T follicular helper cell (primary cell): Measurements from ENCODE around the gene HADH.
"Not testable (repeated sequence)": the region's sequence is repeated elsewhere in the genome, so short reads cannot be mapped to it uniquely, and the experiment has no call there.

ENCODE experiments used
- DNase-seq: peaks from one replicate; pipeline ENCODE4 v3.0.0-alpha.2; 2020; ENCODE audit warnings: low read depth
- total RNA-seq, 2 experiments: gene quantifications; one replicate each; lab custom pipeline; 2026; lab: John Stamatoyannopoulos, UW

HADH gene
- 15.6 to 24.3 reads per million in 2 experiments for total RNA-seq

DNA sequence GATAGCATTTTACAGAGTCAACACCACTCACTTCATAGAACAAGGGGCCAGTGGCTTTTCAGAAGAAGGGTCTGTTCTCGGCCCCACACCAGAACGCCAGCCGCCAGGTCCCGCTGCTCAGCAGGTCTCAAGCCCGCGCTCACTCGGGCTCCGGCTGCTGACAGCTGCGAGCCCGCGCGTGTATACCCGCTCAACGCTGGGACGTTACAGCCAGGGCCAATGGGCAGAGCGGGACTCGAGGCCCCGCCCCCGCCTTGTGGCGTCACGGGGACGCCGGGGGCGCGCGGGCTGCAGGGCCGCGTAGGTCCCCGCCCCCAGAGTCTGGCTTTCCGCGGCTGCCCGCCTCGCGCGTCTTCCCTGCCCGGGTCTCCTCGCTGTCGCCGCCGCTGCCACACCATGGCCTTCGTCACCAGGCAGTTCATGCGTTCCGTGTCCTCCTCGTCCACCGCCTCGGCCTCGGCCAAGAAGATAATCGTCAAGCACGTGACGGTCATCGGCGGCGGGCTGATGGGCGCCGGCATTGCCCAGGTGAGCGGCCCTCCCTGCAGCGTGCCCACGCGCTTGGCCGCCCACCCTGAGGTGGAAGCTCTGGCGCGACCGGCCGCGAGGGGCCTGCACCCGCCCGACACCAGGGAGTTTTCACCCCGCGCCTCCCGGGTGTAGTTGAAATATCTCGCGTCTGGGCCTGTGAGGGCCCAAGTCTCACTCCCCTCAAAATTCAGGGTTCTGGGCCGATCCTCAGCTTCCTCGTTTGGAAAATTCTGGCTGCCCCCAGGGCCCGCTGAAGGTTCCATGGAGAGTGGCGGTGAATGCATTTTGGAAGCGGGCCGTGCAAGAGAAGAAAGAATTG is at the start of gene HADH:
Gene HADH, plus strand, starts transcription at position 353 of the 850 bp plus-strand sequence. Its CDS starts 44 bp downstream, at position 397.
- DNase-seq, result peak; percentile 91

DNA sequence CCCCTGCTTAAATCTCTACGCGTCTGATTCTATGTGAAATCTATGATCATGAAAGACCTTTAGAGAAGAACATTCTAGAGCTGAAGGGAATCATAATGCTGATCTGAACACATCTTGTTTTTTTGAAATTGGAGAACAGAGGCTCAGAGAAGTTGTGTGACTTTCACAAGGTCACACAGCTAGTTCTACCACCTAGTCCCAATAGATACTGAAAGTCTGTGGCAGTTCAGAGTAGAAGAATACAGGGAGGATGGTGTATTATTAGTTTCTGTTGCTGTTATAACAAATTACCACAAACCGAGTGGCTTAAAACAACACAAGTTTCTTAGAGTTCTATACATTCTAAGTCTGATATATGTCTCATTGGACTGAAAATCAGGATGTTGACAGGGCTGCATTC is 43.9 kb upstream of the HADH start:
- no peak for DNase-seq

DNA sequence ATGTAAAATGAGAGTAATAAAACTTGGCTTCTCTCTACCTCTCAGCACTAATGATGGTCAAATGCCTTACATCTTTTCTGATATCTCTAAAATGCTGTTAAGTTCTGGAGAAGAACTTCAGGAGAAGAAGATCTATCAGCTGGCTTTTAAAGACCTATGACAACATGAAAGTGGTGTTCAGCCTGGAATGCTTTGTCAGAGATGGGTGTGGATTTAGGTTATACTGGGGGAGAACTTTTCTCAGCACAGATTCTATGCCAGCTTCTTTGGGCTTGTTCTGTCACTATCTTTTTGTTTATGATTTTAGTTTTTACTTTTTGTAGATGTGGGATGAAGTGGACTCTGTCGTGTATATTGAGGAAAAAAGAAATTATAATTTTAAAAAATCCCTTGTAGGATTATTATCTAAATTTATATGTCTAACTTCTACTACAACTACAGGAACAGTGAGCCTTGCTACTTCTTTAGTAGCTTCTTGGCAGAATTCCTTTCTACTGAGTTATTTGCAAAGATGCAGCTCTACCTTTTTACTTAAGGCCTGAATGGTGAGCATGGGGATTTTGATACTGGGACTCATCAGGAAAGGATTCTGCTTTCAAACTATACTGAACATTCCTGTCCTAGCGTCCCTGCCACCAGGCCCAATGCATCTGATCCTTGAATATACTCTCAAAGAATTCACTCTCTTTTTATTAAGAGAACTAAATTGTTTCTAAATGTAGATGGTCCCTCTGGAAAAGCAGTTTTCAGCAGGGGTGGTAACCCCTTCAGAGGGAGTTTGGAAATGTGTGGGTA is 38.7 kb upstream of the HADH start:
- DNase-seq, result no peak

DNA sequence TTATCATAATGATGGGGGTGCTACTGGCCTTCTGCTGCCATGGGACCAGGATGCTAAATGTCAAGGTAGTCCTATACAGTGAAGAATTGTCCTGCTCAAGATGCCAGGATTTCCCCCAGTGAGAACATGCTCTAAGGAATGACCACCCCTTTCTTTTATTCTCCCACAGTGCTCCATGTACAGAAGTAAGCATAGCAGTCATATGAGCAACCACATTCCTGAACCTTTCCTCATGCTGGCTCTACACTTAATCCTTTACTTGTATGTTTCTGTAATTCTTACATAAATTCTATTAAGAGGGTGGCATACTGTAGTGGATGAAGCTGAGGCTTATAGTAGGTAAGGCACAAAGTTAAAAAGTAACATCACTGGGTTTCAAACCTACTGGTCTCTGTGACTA is 38.1 kb upstream of the HADH start:
- no peak for DNase-seq

DNA sequence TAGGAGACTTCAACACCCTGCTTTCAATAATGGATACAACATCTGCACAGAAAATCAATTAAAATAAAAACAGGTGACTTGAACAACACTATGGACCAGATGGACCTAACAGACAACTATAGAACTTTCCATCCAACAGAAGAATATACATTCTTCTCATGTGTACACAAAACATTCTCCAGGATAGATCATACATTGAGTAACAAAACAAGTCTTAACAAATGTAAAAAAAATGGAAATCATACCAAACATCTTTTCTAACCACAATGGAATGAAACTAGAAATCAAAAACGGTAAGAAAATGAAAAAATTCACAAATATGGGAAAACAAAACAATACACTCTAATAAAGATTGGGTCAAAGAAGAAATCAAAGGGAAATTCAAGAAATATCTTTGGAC is 33.7 kb upstream of the HADH start:
- DNase-seq, result no peak

DNA sequence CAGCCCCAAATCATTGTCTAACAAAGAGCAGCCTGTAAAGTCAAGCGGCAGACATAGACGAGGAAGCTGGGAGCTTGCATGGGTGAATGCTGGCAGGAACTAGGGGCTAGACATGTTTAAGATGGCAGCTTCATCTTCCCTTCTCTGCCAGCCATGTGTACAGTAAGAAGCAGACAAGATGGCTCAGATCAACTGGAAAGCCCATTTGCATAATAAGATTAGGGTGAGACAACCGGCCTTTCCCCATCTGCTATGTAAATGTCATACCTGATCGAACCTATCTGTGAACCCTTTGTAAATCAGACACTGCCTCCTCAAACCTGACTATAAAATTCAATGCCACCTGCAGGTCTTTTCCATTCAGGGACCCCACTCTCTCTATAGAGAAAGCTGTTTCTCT is 22.8 kb upstream of the HADH start:
- no peak for DNase-seq

DNA sequence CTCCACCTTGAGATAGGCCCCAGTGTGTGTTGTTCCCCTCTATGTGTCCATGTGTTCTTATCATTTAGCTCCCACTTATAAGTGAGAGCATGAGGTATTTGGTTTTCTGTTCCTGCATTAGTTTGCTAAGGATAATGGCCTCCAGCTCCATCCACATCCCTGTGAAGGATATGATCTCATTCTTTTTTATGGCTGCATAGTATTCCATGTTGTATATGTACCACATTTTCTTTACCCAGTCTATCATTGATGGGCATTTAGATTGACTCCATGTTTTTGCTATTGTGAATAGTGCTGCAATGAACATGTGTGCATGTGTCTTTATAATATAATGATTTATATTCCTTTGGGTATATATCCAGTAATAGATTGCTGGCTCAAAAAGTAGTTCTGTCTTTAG is 22.2 kb upstream of the HADH start:
- DNase-seq, result not testable (repeated sequence)

DNA sequence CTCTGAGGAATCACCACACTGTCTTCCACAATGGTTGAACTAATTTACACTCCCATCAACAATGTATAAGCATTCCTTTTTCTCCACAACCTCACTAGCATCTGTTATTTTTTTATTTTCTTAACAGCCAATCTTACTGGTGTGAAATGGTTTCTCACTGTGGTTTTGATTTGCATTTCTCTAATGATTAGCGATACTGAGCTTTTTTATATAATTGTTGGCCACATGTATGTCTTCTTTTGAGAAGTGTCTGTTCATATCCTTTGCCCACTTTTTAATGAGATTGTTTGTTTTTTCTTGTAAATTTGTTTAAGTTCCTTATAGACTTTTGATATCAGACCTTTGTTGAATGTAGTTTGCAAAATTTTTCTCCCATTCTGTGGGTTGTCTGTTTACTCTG is 21.8 kb upstream of the HADH start:
- DNase-seq, result not testable (repeated sequence)

DNA sequence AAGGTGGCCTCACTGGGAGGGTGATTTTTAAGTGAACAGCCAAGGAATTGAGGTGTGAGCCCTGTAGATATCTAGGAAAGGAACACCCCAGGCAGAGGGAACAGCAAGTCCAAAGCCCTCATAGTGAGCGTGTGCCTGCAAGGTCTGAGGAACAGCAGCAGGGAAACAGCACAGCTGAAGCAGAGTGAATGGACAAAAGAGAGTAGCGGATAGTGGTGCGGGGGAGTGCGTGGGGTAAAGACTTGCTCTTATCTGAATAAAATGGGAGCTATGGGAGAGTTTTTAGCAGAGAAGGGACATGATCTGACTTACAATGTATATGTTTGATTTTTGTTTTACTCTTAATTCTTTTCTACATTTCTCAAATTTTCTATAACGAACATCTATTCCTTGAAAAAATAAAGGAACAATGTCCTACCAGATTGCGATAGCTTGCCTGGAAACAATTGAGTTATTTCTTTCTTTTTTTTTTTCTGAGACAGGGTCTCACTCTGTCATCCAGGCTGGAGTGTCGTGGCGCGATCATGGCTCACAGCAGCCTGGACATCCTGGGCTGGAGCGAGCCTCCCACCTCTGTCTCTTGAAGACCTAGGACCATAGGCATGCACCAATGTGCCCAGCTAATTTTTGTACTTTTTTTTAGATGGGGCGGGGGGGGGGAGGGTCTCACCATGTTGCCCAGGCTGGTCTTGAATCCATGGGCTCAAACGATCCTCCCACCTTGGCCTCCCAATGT is 19.5 kb upstream of the HADH start:
- no peak for DNase-seq

DNA sequence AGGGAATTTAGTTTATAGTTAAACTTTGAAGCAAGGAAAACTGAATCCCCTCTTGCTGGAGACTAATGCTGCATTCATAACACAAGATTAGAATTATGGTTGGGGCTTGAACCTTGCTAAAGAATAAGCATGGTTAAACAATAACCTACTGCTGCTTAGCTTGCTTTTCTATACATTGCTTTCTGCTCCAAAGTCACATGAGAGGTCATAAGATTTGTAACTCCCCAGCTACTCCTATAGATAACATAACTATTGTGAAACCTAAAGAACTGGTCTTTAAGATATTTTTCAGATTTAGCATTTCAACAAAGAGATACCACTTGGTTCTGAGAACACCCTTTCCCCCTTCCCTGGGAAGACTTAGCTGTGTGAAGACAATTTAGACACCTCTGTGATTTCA is 17.1 kb upstream of the HADH start:
- no peak for DNase-seq

DNA sequence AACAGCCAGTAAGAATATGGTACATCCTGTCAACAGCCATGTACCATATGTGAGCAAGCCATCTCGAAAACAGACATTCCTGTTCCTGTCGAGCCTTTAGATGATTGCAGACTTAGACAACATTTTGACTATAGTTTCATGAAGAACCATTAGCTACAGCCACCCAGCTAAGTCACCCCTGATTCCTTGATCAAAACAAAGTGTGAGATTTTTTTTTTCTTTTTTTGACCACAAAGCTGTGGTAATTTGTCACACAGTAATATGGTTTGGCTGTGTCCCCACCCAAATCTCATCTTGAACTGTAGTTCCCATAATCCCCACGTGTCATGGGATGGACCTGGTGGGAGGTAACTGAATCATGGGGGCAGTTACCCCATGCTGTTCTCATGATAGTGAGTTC is 15.2 kb upstream of the HADH start:
- DNase-seq, result no peak

DNA sequence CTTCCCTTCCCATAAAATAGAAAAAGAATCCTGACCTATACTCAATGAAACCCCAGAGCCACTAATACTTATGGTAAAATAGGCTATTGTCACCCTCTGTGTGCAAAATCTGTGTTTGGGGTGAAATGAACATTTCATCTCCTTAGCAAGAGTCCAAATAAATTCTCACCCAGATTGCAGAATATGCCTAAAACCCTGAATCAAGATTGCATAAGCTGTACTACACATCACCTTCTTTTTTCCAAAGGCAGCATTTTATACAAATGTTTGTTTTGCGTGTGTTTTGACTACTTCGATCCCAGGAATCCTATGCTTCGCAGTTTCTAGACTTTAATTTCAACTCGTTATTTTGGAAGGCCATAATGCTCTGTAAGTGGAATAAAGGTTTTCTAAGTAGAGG is 12.2 kb upstream of the HADH start:
- no peak for DNase-seq

DNA sequence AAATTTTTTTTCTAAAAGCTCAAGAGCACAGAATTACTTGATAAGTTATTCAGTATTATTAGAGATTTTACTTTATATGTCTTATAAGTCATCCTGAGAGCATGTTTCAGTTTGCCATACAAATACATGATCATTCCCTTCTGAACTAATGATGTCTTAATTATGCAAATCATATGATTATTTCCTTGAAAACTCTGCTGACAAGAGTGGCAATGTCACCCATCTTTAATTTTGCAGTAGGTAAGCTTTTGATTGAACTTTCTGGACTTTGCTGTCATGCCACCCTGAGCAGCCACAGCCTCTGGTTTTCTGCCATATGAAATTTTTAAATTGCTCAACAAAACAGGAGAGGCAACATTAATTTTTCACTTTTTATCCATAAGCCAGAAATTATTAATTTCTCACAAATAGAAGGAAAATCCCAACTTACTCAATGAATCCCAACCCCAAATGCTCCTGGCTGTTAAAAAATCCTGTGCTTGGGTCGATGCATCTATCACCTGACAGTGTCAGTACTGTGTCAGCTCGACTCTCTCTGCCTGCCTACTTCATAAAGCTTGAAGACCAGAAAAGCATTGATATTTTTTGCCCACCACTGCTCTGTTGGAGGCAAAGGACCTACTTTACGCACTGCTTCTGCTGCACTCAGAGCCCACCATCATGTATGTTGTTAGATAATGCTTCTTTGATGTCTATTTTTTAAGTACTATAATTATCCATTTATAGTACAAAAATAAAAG is 11.6 kb upstream of the HADH start:
- DNase-seq, result no peak

DNA sequence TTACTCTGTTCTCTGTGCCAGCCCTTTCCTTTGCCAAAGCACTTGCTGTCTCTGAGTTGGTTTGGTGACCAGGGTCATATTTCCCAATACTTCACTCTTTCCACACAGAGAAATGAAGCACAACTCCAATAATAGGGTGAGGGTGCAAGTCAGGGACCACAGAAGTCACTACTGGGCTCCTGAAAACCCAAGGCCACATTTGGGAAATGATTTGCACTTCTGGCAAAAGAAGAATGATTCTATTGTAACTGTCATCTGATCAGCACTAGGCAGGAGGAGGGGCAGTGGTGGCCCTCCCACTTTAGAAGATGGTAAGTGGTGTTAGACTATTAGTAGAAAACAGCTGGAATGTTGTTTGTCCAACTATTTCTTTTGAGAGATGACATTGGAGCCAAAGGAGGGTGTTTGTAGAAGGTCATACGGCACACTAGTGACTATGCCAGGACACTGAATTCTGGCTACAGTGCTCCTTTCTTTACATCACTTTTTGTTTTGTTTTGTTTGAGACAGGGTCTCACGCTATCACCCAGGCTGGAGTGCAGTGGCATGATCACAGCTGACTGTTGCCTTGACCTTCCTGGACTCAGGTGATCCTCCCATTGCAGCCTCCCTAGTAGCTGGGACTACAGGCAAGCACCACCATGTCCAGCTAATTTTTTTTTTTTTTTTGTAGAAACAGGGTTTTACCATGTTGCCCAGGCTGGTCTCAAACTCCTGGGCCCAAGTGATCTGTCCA is 10.8 kb upstream of the HADH start:
- no peak for DNase-seq

DNA sequence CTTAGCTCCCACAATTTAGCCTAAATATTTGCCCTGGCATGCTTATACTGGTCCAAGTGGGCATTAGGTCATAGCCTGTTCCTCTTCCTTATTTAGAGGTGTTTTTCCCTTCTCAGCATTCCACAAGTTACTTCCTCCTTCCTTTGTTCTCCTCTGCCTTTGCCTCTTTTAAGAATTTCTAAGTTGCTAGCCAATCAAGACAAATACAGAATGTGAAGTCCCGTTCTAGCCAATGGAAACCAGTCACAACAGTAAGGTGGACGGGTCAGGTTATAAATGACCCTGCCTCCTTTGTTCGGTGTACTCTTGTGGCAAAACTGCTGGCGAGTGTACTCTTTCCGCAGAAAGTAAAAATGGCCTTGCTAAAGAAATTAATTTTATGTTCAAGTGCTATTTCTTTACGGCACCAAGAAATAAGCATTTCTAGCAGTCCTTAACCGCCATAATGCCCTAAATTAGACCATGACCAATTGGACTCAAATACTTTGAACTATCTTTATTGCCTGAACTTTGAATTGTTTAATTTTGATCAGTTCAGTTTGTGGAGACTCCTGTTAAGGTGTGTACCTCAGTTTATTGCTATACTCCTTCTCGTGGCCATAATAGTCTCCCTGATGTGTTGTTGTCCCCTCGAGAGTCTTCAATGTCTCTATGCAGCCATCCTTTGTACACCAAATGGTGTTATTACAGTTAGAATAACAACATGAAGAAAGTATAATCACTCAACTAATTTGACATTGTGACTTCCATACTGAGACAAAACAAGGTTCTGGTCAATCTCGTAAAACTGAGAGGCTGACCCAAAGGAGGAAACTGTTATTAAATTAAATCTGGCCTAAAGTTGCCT is 1.6 kb upstream of the HADH start:
- no peak for DNase-seq

DNA sequence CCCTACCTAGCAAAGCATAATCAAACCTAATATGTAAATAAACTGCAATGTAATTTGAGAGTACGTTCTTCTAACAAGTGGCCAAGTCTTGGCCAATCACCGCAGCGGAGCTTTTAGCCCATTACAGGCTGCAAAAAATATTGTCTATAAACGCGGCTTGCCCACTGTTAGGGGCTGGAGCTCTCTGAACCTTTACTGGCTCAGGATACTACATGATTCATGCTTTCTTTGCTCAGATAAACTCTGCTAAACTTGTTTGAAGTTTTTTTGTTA is 990 bp upstream of the HADH start:
- DNase-seq, result no peak

DNA sequence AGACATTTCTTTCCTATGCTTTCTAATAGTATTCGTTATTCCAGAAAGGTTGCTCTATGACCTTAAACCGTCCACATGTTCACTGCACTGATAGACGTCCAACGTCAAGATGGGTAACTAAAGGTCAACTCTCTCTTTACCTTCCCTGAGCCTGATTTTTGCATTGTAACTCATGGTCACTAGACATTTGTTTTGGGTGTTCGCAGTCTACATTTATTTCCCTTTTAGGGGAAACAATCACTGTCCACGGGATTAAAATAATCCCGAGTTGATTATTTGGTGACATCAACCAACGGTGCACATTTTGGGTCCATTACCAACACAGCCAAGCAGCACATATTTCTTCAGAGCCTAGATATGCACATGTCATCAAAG is 540 bp upstream of the HADH start:
- DNase-seq, result no peak

DNA sequence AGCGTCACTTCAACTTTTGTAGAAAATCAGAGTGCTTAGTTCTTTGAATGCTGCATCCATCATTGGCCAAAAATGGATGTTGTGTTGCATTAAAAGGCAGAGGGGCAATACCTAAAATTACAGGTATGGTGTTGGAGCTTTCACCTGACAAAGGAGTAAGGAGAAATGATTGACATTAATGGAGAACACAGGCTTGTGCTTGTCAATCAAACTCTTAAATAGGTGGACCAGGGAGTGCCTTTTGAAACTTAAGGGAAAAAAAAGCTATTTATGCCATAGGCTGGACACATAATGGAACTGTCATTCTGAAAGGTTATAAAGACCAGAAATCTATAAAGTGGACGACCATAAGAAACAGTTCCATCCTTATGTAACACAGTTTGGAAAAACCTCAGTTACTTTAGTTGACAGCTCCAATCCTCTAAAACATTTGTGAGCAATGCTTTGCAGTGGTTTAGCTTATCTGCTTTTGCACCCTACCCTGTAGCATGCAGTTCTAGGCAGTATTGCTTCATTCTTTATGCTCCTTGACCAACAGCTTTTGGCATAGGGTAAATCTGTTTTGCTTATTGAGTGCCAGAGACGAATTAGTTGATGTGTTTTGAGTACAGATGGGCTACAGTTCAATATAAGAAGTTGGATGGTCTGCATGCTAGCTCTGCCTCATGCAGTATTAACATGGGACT is 2.4 kb downstream of the HADH start:
- DNase-seq, result no peak

DNA sequence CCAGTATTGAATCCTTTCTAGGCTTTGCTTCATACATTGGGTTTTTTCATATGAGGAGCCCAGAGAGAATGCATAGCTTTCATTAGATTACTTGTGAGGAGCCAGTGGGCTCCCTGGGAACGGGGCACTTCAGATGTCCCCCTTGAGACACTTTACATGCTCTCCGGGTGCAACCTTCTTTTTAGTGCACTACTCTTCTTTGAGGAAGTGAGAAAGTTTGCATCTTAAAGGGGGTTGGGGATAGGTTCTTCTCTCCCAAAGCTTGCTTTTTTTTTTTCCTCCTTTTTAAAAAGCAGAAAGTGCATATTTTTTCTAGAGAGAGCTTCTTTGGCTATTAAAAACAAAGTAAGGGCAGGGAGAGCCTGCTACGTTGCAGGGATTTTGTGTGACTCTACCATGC is 4.3 kb downstream of the HADH start:
- no peak for DNase-seq

DNA sequence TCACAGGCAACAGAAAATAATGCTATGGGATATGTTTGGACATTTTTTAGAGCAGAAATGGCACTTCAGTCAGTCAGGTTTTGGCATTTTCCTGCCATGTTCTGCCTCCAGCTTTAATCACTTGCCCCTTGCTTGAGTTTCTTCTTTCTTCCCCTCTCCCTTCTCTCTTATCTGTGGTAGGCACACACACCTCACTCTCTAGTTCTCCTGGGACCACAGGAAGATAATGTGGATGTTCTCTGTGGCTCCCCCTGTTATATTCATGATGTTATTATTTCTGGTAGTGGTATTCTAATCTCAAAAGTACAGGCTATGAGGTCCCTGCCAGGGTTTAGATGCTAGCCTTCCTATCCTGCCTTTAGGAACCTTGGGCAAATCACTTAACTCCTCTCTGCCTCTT is 5.2 kb downstream of the HADH start:
- DNase-seq, result no peak
